Testis (tissue), 3 donors: ENCODE measurements around the gene RASD1. TPM values are rescaled to one million over a fixed set of nuclear protein-coding genes. Genes with fewer than 3 reads are reported as not detected.

Source experiments
- DNase-seq: peaks from one replicate; pipeline ENCODE4 v3.0.0-alpha.2; 2019
- H3K27ac ChIP-seq, 2 donors: fragments of 200-600 bp; sonication (generic); one replicate each; pipeline ENCODE4 v1.5.1; 2019
- H3K27me3 ChIP-seq: fragments of 200-600 bp; sonication (generic); one replicate; pipeline ENCODE4 v1.5.1; 2019
- H3K36me3 ChIP-seq: fragments of 200-600 bp; sonication (generic); one replicate; pipeline ENCODE4 v1.5.1; 2017; ENCODE audit warnings: low read depth; ENCODE audit errors: missing control alignments
- H3K4me1 ChIP-seq: fragments of 200-600 bp; sonication (generic); one replicate; pipeline ENCODE4 v1.5.1; 2019
- H3K4me3 ChIP-seq, 2 donors: fragments of 200-600 bp; sonication (generic); one replicate each; pipeline ENCODE4 v1.5.1; 2017 to 2019
- H3K9me3 ChIP-seq: fragments of 200-600 bp; sonication (generic); one replicate; pipeline ENCODE4 v1.5.1; 2017
- POLR2A ChIP-seq: fragments of 450-650 bp; IDR thresholded peaks from one replicate; pipeline ENCODE4 v1.6.1; 2017; ENCODE audit warnings: antibody characterized with exemption, mild to moderate bottlenecking, moderate library complexity
- WGBS, 2 donors: methylation state at CpG; one replicate each; pipeline ENCODE4 v1.1.5; 2018; 5-methylcytosine and 5-hydroxymethylcytosine counted together
- intact Hi-C: fragments of 100-400 bp; cut with DNase I; formaldehyde crosslinking; loops from one replicate; pipeline ENCODE4 v1.15.1; 2023; ENCODE audit warnings: low total_unique reads
- polyA plus RNA-seq: library from polyadenylated mRNA; stranded (reverse); fragments of 350-450 nt; fragmentation: Illumina TruSeq; extraction: RNeasy Lipid Tissue Mini Kit (QIAGEN cat#74804); gene quantifications from one replicate; pipeline ENCODE4 v1.2.3, GENCODE V29; 2014; ENCODE audit warnings: low read depth, low replicate concordance; ENCODE audit not compliant: insufficient read depth
- total RNA-seq, 2 donors: library from RNA; depleted of rRNA; stranded (reverse); fragments of >200 nt; gene quantifications; one replicate each; pipeline ENCODE4 v1.2.3, GENCODE V29; 2016
- TF ChIP-seq, protein P1 (sequence below), 3 experiments: fragments of 450-650 bp in 2 of 3; fragments of 200-600 bp in 1 of 3; sonication (generic) in 1 of 3; IDR thresholded peaks; one replicate each; pipeline ENCODE4 v1.5.1; 2016 to 2019; ENCODE audit warnings: antibody characterized with exemption in 3 of 3, mild to moderate bottlenecking in 2 of 3, moderate library complexity in 1 of 3

The RASD1 gene
- total and polyA plus RNA-seq, 3 donors from 2014 or later: 50.1 to 129 (median 99.7) TPM

DNA sequence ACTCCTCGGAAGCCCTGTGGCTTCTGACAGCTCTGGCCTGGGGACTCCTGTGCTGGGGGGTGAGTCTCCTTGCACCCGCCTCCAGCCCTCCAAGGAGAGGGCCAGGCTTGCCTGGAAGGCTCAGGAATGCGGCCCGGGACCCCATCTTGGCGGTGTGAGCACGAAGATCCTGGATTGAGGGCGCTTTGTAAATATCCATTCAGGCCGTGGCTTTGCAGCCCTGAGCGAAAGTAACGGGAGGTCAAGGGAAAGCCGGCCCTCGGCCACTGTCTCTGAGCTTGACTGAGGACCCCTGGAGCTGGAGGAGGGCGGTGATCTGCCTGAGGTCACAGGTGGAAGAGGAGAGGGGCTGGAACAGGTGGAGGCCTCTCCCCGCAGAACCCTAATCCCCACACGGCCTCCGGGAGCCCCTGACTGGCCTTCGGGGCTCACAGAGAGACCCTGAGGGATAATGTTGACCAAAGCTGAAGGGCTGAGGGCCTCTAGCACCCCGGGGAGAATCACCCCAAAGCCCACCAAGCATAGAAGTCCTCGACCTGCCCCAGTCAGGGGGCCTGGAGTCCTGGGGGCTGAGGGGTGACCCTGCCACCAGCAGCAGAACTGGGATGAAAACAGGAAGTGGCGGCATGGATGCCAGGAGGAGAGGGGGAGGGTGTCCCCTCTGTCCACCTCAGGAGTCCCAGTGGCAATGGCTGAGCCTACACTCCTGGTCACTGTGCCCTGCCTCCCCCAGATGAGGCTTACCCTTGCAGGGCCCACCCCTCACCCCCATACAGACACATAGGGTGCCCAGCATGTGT is 8.3 kb upstream of the RASD1 start:
- no peak overlapping the region for H3K4me3 ChIP-seq
- no peaks in the 10 kb centered on the region for H3K4me1 ChIP-seq
- intact Hi-C loops: no loop called here
- H3K27ac ChIP-seq: no peak overlapping the region
- DNase-seq: no peak
- TF ChIP-seq, protein P1, sequence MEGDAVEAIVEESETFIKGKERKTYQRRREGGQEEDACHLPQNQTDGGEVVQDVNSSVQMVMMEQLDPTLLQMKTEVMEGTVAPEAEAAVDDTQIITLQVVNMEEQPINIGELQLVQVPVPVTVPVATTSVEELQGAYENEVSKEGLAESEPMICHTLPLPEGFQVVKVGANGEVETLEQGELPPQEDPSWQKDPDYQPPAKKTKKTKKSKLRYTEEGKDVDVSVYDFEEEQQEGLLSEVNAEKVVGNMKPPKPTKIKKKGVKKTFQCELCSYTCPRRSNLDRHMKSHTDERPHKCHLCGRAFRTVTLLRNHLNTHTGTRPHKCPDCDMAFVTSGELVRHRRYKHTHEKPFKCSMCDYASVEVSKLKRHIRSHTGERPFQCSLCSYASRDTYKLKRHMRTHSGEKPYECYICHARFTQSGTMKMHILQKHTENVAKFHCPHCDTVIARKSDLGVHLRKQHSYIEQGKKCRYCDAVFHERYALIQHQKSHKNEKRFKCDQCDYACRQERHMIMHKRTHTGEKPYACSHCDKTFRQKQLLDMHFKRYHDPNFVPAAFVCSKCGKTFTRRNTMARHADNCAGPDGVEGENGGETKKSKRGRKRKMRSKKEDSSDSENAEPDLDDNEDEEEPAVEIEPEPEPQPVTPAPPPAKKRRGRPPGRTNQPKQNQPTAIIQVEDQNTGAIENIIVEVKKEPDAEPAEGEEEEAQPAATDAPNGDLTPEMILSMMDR (IDR thresholded peaks at IDR 0.05): no peak
- TF ChIP-seq POLR2A: no peak
- WGBS, 2 donors: 81 to 86% methylated on average over 3 to 19 of the region's 20 CpGs
- H3K36me3 ChIP-seq: no peaks in the 10 kb centered on the region
- no peaks in the 10 kb centered on the region for H3K27me3 ChIP-seq
- H3K9me3 ChIP-seq: no peaks in the 10 kb centered on the region

DNA sequence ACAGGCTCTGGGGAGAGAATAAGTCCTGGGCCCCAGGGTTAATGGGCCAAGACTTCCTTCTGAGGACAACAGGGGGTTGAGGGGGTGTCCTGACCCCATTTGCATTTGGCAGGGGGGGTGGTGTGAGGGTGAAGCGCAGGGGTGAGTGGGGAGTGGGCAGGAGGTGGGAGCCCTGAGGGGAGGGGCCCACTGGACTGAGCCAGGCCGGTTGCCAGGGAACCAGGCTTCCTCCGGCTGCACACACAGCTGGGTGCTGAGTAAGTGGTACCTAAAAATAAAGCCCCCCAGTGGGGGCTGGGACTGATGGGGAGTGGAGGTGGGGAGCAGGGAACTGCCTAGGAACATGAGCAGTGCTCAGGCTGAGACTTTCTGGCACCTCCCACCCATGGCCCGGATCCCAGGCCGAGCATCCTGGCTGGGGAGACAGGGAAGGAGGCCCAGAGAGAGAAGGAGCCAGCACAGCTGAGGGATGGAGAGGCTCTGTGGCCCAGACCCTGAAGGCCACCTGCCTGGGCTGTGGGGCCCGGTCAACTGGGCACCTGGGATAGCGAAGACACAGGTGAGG is 7.5 kb upstream of the RASD1 start:
- no peaks in the 10 kb centered on the region for H3K27me3 ChIP-seq
- TF ChIP-seq, protein P1 (IDR thresholded peaks at IDR 0.05): no peak
- no peak for TF ChIP-seq POLR2A
- intact Hi-C loops: no loop called here
- H3K4me3 ChIP-seq: no peak overlapping the region
- WGBS, 2 donors: 40 to 53% methylated on average over 7 of the region's 7 CpGs
- peak; percentile 59 for DNase-seq
- no peaks in the 10 kb centered on the region for H3K9me3 ChIP-seq
- no peak overlapping the region for H3K27ac ChIP-seq
- H3K4me1 ChIP-seq: no peaks in the 10 kb centered on the region
- H3K36me3 ChIP-seq: no peaks in the 10 kb centered on the region

DNA sequence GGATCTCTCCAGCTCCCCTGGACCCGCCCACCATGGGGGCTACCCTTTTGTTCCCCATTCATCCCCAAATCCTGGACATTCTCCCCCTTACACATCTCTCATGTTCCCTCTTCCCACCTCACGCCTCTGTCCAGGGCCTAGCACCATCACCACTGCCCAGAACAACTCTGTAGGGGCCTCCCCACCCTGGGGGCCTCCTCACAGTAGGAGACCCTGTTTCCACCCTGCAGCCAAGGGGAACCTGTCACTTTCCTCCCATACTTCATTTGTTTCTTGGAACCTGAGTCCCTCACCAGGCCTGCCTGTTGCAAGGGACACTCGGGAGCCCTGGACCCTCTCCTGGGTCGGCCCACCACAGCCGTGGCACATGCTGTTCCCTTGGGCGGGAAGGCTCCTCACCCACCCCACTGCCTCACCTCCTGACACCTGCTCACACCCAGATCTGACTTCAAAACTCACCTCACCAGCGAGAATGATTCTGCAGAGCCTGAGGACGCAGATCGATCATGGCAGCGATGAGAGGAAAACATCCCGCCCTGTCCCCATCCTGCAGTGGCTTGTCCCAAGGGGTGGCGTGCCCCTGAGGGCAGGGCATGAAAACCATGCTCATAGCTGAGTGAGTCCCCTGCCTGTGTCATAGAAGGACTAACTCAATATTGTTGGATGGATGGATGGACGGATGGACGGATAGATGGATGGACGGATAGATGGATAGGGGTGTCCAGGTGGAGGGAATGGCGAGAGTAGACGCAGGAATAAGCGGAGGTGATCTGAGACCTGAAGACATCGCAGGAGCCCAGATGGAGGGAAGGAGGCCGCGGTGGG is 6.8 kb upstream of the RASD1 start:
- H3K4me1 ChIP-seq: no peaks in the 10 kb centered on the region
- 91 to 92% methylated on average over 21 of the region's 21 CpGs for WGBS, 2 donors
- no peak overlapping the region for H3K4me3 ChIP-seq
- no peaks in the 10 kb centered on the region for H3K9me3 ChIP-seq
- H3K27me3 ChIP-seq: no peaks in the 10 kb centered on the region
- no peak for DNase-seq
- no peaks in the 10 kb centered on the region for H3K36me3 ChIP-seq
- intact Hi-C loops: no loop called here
- TF ChIP-seq, protein P1 (IDR thresholded peaks at IDR 0.05): no peak
- TF ChIP-seq POLR2A: no peak
- H3K27ac ChIP-seq: no peak overlapping the region

DNA sequence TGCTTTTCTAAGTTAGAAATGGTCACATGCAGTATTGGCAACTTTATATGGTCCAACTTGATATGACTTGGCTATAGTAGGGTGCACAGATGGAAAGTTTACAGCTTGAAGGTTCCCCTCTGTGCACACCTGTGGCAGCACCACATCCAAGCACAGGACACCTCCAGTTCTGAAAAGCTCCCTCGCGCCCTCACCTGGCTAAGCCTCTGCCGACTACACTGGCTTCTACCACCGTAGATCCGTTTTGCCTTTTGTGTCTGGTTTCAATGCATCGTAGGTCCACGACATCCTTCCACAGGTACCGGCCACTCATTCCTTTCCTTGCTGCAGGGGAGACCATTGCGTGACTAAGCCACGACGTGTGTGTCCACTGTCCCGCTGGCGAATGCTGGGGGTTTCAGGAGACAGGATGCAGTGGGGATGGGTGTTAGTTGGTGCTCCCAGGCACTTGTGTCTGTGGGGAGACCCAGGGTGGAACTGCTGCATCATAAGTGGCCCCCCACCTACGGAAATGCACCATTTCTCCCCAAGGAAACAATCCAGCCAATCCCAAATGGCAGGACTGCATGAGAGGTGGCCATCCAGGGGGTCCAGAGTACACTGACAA is 4.9 kb upstream of the RASD1 start:
- Histone ChIP-seq H3K36me3 (no peaks in the 10 kb centered on the region), H3K4me3 (no peak overlapping the region), H3K4me1 (peaks cover 6% of the 10 kb centered on the region), H3K9me3 (no peaks in the 10 kb centered on the region), H3K27ac (no peak overlapping the region), H3K27me3 (no peaks in the 10 kb centered on the region)
- WGBS, 2 donors: 73 to 77% methylated on average over 5 to 14 of the region's 14 CpGs
- no peak for DNase-seq
- TF ChIP-seq, protein P1 (IDR thresholded peaks at IDR 0.05): no peak
- TF ChIP-seq POLR2A: no peak
- intact Hi-C loops: no loop called here
